Neural cell (in vitro differentiated cells): ENCODE data around the gene MYO5A. TPM values are rescaled to one million over a fixed set of nuclear protein-coding genes. Genes with fewer than 3 reads are reported as not detected.

ENCODE experiments used
- H2AFZ ChIP-seq: fragments of 200-600, 300-800 bp; sonication (generic), shearing (Covaris generic); 2 replicates; pipeline ENCODE4 v1.6.0; 2014; ENCODE audit warnings: low read depth, mild to moderate bottlenecking, antibody characterized with exemption, low read length, moderate library complexity
- H3F3A ChIP-seq: fragments of 200-600 bp; shearing (Covaris generic); 2 replicates; pipeline ENCODE4 v1.6.1; 2016; ENCODE audit warnings: mild to moderate bottlenecking, moderate library complexity, mixed read lengths, antibody characterized with exemption, low read length; ENCODE audit not compliant: insufficient read depth, poor library complexity, severe bottlenecking
- H3K27ac ChIP-seq: fragments of 200-600, 300-800 bp; sonication (generic), shearing (Covaris generic); 2 replicates; pipeline ENCODE4 v1.5.1; 2014; ENCODE audit warnings: mild to moderate bottlenecking, low read length, moderate library complexity
- H3K27me3 ChIP-seq: fragments of 300-800, 200-600 bp; sonication (generic), shearing (Covaris generic); 2 replicates; pipeline ENCODE4 v1.6.0; 2014; ENCODE audit warnings: mild to moderate bottlenecking, low read depth, low read length, moderate library complexity; ENCODE audit not compliant: insufficient read depth
- H3K36me3 ChIP-seq: fragments of 300-800, 200-600 bp; sonication (generic), shearing (Covaris generic); 2 replicates; pipeline ENCODE4 v1.5.1; 2014; ENCODE audit warnings: mild to moderate bottlenecking, antibody characterized with exemption, low read length, moderate library complexity; ENCODE audit not compliant: insufficient read depth
- H3K4me2 ChIP-seq: fragments of 300-800, 200-600 bp; sonication (generic), shearing (Covaris generic); 2 replicates; pipeline ENCODE4 v1.6.0; 2014; ENCODE audit warnings: mild to moderate bottlenecking, low read length
- H3K4me3 ChIP-seq: fragments of 300-800, 200-600 bp; sonication (generic), shearing (Covaris generic); 2 replicates; pipeline ENCODE4 v1.5.1; 2014; ENCODE audit warnings: mild to moderate bottlenecking, low read length, moderate library complexity
- H3K79me2 ChIP-seq: fragments of 200-600 bp; shearing (Covaris generic); replicated peaks from 2 replicates; pipeline ENCODE4 v1.6.0; 2014; ENCODE audit warnings: mild to moderate bottlenecking, low read length, moderate library complexity; ENCODE audit not compliant: insufficient read depth
- H3K9ac ChIP-seq: fragments of 300-800, 200-600 bp; sonication (generic), shearing (Covaris generic); 2 replicates; pipeline ENCODE4 v1.6.1; 2016; ENCODE audit warnings: mild to moderate bottlenecking, low read length, mixed read lengths
- H3K9me2 ChIP-seq: fragments of 200-600 bp; shearing (Covaris generic); 2 replicates; pipeline ENCODE4 v1.6.1; 2016; ENCODE audit warnings: mild to moderate bottlenecking, low read length, mixed read lengths; ENCODE audit not compliant: insufficient read depth
- H3K9me3 ChIP-seq: fragments of 200-600, 300-800 bp; sonication (generic), shearing (Covaris generic); 2 replicates; pipeline ENCODE4 v1.6.1; 2016; ENCODE audit warnings: mild to moderate bottlenecking, mixed run types, low read length, moderate library complexity, mixed read lengths
- H4K20me1 ChIP-seq: fragments of 200-600 bp; shearing (Covaris generic); 2 replicates; pipeline ENCODE4 v1.6.1; 2016; ENCODE audit warnings: mild to moderate bottlenecking, mixed run types; ENCODE audit not compliant: insufficient read depth
- EP300 ChIP-seq: fragments of 450-650 bp; conservative IDR thresholded peaks from 2 replicates; pipeline ENCODE4 v1.6.1; 2014; ENCODE audit warnings: antibody characterized with exemption, mild to moderate bottlenecking, moderate library complexity; ENCODE audit not compliant: poor library complexity, severe bottlenecking
- EZH2 ChIP-seq: fragments of 200-600, 300-800 bp; shearing (Covaris generic), sonication (generic); IDR thresholded peaks from 2 replicates; pipeline ENCODE4 v1.6.1; 2014; ENCODE audit warnings: antibody characterized with exemption, low read length, borderline replicate concordance, mild to moderate bottlenecking; ENCODE audit not compliant: insufficient read depth, poor library complexity, severe bottlenecking
- MXI1 ChIP-seq: fragments of 450-650 bp; conservative IDR thresholded peaks from 2 replicates; pipeline ENCODE4 v1.6.1; 2014; ENCODE audit warnings: antibody characterized with exemption, mild to moderate bottlenecking; ENCODE audit not compliant: poor library complexity, severe bottlenecking
- POLR2AphosphoS5 ChIP-seq: IDR thresholded peaks from 2 replicates; pipeline ENCODE4 v1.6.1; 2012
- RAD21 ChIP-seq: fragments of 450-650 bp; conservative IDR thresholded peaks from 2 replicates; pipeline ENCODE4 v1.6.1; 2014; ENCODE audit warnings: antibody characterized with exemption, mild to moderate bottlenecking, moderate library complexity
- SMC3 ChIP-seq: fragments of 450-650 bp; conservative IDR thresholded peaks from 2 replicates; pipeline ENCODE4 v1.6.1; 2014; ENCODE audit warnings: antibody characterized with exemption, mild to moderate bottlenecking, moderate library complexity; ENCODE audit not compliant: poor library complexity
- TAF1 ChIP-seq: IDR thresholded peaks from 2 replicates; pipeline ENCODE4 v1.6.1; 2012; ENCODE audit warnings: low read depth
- polyA plus RNA-seq: library from polyadenylated mRNA; depleted of rRNA; stranded (reverse); fragments of >200 nt; gene quantifications from 2 replicates; pipeline ENCODE4 v1.2.3, GENCODE V29; 2014
- TF ChIP-seq, protein P1 (sequence below): IDR thresholded peaks from 2 replicates; pipeline ENCODE4 v1.6.1; 2012; ENCODE audit warnings: borderline replicate concordance
- TF ChIP-seq, protein P2 (sequence below): fragments of 450-650 bp; IDR thresholded peaks from 2 replicates; pipeline ENCODE4 v1.5.1; 2014; ENCODE audit warnings: antibody characterized with exemption, mild to moderate bottlenecking, moderate library complexity; ENCODE audit not compliant: poor library complexity, severe bottlenecking

Gene MYO5A
- polyA plus RNA-seq, 1 donor from 2014 or later, result 43.8 TPM

DNA sequence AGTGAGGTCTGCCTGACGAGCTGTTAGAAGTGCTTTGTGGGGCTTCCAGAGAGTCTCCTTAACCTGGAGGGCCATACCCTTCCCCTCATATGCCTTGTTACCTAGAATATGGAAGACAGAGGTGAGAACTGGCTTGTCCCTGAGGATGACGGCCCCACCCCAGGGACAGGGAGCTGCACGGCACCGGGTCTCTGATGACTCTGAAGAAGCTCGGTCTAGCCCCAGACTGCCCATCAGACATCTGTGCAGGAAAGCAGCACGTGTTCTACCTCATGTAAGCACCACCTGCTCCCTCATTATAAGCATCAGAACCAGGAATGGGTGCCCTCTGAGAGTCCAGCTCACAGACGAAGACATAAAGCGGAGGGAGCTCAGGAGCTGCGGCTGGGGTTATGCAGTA, 251.1 kb downstream of the MYO5A start:
- Histone ChIP-seq H3K9me2 (no peaks in the 10 kb centered on the region), H3K79me2 (no peaks in the 10 kb centered on the region), H3K4me3 (no peak overlapping the region), H3K27ac (no peak overlapping the region), H3K4me2 (no peak overlapping the region), H3K9ac (no peak overlapping the region), H2AFZ (no peak overlapping the region), H3F3A (no peaks in the 10 kb centered on the region), H3K27me3 (no peaks in the 10 kb centered on the region), H4K20me1 (no peaks in the 10 kb centered on the region), H3K9me3 (no peaks in the 10 kb centered on the region), H3K36me3 (no peaks in the 10 kb centered on the region)
- no peak for TF ChIP-seq TAF1
- TF ChIP-seq, protein P1, sequence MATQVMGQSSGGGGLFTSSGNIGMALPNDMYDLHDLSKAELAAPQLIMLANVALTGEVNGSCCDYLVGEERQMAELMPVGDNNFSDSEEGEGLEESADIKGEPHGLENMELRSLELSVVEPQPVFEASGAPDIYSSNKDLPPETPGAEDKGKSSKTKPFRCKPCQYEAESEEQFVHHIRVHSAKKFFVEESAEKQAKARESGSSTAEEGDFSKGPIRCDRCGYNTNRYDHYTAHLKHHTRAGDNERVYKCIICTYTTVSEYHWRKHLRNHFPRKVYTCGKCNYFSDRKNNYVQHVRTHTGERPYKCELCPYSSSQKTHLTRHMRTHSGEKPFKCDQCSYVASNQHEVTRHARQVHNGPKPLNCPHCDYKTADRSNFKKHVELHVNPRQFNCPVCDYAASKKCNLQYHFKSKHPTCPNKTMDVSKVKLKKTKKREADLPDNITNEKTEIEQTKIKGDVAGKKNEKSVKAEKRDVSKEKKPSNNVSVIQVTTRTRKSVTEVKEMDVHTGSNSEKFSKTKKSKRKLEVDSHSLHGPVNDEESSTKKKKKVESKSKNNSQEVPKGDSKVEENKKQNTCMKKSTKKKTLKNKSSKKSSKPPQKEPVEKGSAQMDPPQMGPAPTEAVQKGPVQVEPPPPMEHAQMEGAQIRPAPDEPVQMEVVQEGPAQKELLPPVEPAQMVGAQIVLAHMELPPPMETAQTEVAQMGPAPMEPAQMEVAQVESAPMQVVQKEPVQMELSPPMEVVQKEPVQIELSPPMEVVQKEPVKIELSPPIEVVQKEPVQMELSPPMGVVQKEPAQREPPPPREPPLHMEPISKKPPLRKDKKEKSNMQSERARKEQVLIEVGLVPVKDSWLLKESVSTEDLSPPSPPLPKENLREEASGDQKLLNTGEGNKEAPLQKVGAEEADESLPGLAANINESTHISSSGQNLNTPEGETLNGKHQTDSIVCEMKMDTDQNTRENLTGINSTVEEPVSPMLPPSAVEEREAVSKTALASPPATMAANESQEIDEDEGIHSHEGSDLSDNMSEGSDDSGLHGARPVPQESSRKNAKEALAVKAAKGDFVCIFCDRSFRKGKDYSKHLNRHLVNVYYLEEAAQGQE, result no peak
- TF ChIP-seq EZH2, result no peak
- TF ChIP-seq RAD21, result no peak

GRCh38 chr15:52276256-52276770, 252.4 kb downstream of the MYO5A start:
- Histone ChIP-seq H3K9me2 (no peaks in the 10 kb centered on the region), H3K36me3 (no peaks in the 10 kb centered on the region), H3K9ac (no peak overlapping the region), H2AFZ (no peak overlapping the region), H3K9me3 (no peaks in the 10 kb centered on the region), H3K27me3 (no peaks in the 10 kb centered on the region), H3K79me2 (no peaks in the 10 kb centered on the region), H3K4me3 (no peak overlapping the region), H3K27ac (no peak overlapping the region), H3K4me2 (no peak overlapping the region), H3F3A (no peaks in the 10 kb centered on the region), H4K20me1 (no peaks in the 10 kb centered on the region)
- TF ChIP-seq, protein P2, sequence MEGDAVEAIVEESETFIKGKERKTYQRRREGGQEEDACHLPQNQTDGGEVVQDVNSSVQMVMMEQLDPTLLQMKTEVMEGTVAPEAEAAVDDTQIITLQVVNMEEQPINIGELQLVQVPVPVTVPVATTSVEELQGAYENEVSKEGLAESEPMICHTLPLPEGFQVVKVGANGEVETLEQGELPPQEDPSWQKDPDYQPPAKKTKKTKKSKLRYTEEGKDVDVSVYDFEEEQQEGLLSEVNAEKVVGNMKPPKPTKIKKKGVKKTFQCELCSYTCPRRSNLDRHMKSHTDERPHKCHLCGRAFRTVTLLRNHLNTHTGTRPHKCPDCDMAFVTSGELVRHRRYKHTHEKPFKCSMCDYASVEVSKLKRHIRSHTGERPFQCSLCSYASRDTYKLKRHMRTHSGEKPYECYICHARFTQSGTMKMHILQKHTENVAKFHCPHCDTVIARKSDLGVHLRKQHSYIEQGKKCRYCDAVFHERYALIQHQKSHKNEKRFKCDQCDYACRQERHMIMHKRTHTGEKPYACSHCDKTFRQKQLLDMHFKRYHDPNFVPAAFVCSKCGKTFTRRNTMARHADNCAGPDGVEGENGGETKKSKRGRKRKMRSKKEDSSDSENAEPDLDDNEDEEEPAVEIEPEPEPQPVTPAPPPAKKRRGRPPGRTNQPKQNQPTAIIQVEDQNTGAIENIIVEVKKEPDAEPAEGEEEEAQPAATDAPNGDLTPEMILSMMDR, result no peak
- TF ChIP-seq, protein P1, result no peak
- no peak for TF ChIP-seq RAD21
- TF ChIP-seq POLR2AphosphoS5, result no peak
- no peak for TF ChIP-seq EZH2
- TF ChIP-seq MXI1, result no peak
- TF ChIP-seq EP300, result no peak
- no peak for TF ChIP-seq SMC3
- TF ChIP-seq TAF1, result no peak
